HG02938 (cell line): ENCODE measurements around the gene TMEM44.

Experiments
- ATAC-seq: cut with Tn5 transposase; IDR thresholded peaks from one replicate; pipeline ENCODE4 v1.9.1; 2021; ENCODE audit warnings: mild to moderate bottlenecking, moderate library complexity; ENCODE audit not compliant: unreplicated experiment

TMEM44 gene

DNA sequence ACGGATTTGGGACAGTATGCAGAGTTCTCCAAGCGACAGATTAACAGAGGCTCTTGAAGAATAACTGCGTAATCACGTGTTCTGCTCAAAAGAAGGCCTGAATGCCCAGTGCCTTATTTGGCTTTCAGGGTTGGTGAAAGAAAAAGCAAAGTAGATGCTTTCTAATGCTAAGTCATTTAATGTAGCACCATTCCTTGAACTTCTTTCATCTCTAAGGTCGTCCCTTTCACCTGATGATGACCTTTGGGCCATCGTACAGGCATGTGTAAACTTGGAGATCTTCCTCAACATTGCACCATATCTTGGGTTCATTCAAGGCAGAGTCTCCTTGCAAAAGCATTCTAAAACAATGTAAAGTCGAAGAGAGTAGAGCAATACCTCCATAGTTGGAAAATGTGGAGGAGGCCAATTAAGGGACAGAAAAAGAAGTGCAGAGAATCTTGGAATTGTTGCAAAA, 48.9 kb downstream of the TMEM44 start:
- ATAC-seq, result no peak

DNA sequence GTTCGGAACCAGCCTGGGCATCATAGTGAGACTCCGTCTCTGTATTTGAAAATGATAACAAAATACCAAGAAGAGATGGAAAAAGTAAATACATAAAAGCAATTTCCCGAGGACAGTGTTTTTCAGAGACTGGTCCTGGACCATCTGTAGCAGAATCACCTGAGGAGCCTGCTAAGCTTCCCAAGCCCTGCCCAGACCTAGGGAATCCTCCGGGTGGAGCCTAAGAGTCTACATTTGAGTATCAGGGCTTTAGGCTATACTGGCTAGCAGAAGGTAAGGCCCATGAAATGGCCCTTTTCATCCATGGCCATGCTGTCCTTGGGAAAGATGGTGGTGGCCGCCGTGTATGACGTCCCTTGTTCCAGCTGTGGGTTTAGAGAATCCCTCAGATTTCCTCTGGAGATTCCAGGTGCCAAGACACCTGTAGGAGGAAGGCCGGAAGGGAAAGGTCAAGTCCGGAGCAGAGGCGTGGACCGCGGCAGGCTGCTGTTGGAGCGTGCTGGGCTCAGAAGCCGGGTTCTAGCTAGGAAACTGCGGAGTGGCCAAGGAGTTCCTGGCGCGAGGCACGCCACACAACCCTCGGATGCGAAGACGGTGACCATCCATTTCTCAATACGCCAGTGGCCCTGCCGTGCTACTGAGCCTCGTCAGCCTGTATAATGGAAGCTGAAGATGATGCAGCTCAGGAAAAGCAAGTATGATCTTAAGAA, 50.9 kb downstream of the TMEM44 start:
- ATAC-seq, result no peak

DNA sequence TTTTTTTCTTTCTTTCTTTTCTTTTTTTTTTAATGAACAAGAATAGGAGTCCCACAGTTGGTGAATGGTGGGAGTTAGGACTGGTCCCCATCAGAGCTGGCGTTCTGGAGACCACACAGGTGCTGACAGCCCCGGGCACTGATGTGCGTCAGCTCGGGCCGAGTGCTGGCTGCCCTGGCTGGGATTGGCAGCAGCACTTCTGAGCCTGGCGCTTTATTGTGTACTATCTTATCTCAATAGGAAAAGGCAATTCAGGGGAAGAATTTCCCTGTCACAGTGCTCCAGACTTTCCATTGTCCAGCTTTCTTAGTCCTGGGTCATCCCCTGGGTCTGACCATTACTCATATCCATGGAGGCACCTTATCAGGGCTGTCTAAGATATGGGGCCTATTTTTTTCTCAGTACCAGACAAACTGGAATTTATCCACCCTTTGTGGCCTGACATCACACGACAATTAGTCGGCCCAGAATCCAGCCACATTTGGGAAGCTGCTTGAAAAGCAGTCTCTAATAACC, 54.1 kb downstream of the TMEM44 start:
- ATAC-seq, result no peak

DNA sequence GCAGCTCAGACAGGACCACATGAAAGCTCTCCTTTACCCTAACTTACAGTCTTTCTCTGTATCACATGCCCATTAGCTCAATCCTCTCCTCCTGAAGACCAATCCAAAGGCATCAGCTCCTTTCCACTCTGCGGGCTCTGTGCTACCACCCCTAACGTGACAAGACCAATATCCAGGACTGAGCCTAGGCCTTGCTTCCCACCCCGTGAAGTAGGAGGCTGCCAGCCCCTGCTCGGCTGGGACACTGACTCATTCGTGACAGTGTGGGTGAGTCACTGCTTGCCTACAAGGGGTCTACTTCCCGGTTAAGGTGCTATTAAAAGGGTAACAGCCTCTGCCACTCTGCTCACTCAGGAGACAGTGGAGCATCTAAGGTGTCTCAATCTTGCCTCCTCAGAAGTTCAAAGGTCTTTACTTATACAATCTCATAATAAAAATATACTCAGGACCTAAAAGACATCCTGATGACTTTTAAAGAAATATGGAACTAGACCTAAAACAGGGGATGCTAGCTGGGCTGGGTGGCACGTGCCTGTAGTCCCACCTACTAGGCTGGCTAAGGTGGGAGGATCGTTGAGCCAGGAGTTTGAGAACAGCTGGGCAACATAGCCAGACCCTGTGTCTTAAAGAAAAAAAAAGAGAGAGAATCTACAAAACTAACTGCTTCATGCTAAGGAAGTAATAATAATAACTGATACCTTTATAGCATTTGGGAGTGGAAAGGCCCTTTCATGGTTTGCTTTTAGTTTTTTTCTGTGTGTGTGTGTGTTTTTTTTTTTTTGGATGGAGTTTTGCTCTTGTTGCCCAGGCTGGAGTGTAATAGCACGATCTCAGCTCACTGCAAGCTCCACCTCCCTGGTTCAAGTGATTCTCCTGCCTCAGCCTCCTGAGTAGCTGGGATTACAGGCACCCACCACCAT, 55.0 kb downstream of the TMEM44 start:
- ATAC-seq, result no peak

DNA sequence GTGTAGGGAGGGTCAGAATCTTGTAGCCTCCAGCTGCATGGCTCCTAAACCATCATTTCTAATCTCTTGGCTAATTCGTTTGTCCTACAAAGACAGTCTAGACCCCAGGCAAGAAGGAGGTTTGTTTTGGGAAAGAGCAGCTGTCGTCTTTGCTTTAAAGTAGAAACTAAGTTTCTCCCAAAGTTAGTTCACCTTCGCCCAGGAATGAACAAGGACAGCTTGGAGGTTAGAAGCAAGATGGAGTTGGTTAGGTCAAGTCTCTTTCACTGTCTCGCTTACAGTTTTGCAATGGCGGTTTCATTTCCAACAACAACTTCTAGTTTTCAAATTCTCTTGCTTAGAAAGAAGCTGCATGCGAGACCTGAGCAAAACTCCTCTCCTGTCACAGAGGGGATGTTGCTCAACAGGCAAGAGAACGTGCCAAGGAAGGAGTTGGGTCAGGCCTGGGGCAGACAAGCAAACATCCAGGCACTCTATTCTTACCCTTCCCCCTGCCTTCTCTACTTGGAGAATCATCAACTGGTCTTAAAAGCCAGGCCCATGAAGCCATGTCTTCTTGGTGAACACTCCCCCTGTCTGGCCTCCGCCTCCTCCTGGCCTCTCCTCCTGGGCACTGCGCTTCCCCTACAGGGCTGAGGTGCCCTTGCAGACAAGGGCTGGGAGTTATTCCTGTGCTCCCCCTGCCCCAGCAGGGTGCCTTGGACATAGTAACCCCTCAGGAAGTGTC, 57.6 kb downstream of the TMEM44 start:
- ATAC-seq, result no peak

DNA sequence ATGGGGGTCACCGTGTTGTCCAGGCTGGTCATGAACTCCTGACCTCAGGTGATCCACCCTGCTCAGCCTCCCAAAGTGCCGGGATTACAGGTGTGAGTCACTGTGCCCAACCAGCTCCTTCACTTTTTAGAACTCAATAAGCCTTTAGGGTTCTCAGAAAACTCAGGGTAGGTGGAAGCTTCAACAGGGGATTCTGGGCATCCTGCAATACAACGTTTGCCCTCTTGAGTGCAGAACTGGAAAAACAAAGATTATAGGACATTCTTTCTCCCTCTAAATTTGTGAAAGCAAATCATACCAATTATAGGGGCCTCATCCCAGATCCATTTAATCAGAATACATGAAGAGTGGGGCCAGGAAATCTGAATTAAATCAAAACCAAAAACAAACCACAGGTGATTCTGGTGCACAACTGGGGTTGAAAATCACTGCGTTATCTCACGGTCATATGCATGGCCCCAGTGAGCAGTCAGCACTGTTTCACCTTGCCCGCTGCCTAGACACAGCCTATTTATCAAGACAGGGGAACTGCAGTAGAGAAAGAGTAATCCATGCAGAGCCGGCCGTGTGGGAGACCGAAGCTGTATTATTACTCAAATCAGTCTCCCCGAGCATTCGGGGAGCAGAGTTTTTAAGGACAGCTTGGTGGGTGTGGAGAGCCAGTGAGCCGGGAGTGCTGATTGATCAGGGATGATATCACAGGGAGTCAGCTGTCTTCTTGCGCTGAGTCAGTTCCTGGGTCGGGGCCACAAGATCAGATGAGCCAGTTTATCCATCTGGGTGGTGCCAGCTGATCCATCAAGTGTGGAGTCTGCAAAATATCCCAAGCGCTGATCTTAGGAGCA, 58.4 kb downstream of the TMEM44 start:
- no peak for ATAC-seq

DNA sequence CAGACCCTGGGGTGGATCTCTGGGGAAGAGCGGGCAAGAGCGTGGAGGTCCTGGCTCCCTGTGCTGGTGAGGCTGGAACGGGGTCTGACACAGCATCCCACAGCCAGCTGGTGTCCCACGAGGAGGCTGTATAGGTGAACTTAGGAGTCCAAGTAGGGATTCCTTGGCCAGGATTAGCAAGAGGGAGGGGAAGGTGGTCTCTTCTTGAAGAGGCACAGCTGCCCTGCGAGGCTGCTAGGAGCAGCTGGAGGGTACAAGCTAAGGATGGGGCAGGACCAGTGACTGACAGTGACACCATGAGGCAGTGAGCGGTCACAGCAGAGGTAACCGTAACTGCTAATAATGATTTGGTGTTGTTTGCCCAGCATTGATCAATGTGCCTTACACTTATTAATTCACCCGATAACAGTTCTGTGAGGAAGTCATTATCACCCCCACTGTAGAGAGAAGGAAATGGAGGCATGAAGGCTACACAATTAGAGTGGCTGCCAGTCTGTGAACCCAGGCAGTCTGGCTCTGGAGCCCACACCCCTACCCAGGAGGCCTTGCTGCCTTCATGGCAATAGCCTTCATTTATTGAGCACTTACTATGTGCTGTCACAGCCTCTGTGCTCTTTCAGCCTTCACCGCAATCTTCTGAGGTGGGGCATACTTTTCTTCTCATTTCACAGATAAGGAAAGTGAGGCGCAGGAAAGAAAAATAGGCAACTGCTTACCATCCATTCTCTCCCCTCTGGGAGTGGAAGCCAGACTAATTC, 59.4 kb downstream of the TMEM44 start:
- no peak for ATAC-seq

DNA sequence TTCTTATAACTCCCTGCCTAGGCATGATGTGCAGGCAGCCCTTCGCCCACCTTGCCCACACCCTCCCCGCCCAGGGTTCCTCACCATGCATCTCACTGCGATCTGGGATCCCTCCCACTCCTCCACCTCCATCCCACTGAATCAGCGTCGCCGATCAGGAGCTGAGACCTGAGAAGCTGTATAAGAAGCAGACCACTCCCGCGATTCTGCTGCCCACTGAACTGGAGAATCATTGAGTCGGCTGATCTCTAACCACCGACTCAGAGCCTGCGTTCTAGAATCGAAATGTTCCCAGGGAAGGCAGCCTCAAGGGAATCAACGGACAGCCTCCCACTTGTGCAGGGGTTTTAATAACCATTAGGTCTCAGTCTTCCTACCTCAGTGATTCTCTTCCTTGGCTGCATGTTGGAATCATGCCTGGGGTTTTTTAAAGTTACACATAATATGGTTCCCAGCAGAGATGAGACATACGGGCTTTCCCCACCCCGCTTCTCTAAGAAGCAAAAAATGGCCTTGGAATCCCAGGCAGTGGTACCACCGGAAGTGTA, 60.2 kb downstream of the TMEM44 start:
- ATAC-seq, result no peak

DNA sequence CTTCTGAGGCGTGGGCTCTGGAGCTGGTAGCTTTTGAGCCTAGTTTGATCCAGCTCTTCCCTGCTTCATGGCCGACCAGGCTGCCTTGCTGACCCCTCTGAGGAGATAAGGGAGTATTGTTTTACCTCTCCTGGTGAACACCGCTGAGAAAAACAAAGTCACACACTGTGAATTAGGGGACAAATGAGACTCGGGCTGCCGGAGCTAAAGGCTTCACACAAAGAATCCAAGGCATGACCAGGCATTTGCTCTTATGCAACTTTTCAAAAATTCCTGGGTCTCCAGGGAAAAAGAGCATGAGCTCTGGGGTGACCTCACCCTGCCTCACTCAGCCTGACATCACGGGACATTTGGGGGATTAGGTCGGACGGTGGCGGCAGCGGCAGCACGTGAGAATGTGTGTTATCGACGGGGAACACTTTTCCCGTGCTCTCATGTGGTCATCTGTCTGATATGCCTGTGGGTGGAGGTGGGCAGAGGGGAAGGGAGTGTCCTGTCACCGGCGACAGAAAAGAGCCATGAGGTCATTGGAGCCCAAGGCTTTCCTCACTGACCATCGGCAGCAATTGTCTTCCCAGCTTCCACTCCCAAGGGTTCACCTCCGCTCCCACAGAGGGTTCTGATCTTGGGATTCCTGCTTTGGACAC, 61.0 kb downstream of the TMEM44 start:
- no peak for ATAC-seq

DNA sequence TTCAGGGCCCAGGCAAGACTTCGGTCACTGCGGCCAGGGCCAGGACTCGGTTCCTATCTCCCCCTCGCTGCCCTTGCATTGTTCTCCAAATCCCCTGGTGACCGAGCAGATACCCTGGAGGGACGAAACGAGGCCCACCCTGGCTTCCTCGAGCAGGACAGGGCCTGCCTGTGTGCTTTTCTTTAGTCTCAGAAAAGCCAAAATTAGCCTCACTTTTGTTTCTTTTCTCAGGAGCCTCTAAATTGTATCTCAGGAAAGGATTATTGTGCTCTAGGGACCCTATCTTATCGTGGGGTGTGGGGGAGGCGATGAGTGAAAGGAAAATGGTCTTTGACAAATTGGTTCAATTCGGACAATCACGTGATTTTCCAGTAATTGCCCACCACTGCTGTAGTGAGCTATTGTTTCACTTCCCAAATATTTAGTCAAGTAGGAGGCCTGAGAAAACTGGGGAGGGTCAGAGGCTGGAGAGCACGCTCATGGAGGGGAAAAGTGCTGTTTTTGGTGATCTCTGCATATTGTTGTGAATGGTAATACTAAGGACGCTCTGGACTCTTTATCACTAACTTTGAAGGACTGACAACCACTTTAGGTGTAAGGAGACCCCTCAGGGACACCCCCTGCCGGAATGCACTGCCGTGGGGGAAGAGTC, 61.6 kb downstream of the TMEM44 start:
- no peak for ATAC-seq

DNA sequence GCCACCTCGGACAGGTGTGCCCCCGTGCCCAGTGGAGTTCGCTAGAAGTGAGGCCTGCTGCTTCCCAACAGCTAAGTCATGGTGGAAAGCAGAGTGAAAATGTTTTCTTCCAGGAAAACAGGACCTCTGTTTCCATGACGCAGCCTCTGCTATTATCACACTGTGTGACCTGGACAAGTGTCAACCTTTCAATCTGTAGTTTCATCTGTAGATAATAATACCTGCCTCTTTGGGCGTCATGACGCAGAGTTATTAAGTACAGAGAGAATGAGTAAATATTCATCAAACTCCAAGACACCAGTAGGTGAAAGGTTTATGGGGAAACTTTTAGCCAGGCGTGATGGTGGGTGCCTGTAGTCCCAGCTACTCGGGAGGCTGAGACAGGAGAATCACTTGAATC, 62.3 kb downstream of the TMEM44 start:
- no peak for ATAC-seq

DNA sequence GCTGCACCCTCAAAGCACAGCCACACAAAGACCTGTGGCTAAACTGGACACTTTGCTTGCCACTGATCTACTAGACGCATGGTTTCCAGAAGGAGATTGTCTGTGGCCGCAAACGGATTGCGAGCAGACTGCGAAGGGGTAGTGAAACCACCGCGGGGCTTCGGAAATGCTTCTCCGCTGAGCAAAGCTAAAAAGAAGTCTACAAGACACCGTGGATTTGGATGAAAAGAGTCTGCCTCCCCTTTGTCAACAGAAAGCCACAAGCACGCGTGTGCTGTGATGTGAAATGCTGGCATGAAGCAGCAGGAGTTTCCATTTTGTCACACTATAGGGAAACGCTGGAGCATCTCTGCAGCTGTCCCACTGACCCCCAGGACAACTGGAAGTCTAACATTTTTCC, 63.0 kb downstream of the TMEM44 start:
- no peak for ATAC-seq

DNA sequence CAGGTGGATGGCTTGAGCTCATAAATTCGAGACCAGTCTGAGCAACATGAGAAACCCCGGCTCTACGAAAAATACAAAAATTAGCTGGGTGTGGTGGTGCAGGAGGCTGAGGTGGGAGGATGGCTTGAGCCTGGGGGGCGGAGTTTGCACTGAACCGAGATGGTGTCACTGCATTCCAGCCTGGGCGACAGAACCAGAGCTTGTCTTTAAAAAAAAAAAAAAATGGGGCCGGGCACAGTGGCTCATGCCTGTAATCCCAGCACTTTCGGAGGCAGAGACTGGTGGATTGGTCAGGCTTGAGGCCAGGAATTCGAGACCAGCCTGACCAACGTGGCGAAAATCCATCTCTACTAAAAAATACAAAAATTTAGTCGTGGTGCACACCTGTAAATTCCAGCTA, 64.0 kb downstream of the TMEM44 start:
- no peak for ATAC-seq

DNA sequence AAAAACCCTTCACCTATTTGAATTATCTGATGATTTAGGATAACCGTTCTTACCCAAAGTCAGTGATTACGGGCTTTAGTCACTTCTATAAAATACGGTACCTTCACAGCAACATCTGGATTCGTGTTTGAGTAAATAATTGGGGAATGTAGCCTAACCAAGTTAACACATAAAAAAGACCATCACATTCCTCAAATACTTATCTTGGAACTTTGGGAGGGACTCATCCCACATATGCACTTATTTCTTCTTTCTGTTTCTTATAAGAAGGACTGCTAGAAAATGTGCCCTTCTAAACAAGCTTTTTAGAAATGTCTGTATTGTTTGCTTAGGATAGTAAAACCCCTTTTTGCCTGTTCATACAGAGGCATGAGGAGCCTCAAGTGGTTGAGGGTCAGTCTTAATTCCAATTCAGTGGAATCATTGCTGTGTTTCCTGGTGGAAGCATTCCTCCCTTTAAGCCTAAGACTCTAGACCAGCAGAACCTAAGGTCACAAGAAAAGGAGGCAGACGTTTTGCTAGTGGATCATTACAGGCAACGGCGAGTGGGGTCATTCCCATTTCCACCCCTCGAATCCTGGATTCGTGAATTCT, 67.5 kb downstream of the TMEM44 start:
- ATAC-seq, result no peak

DNA sequence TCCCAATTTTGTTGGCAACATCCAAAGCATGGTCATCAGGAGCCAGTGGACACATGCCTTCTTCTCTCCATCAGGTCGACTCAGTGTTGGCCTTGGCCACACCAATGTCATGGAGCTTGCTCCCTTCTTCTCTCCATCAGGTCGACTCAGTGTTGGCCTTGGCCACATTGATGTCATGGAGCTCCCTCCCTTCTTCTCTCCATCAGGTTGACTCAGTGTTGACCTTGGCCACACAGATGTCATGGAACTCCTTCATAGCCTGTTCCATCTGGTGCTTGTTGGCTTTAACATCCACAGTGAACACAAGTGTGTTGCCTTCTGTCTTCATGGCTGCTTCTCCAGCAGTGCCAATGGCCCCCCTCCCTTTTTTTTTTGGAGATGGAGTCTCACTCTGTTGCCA, 70.2 kb downstream of the TMEM44 start:
- ATAC-seq, result no peak

DNA sequence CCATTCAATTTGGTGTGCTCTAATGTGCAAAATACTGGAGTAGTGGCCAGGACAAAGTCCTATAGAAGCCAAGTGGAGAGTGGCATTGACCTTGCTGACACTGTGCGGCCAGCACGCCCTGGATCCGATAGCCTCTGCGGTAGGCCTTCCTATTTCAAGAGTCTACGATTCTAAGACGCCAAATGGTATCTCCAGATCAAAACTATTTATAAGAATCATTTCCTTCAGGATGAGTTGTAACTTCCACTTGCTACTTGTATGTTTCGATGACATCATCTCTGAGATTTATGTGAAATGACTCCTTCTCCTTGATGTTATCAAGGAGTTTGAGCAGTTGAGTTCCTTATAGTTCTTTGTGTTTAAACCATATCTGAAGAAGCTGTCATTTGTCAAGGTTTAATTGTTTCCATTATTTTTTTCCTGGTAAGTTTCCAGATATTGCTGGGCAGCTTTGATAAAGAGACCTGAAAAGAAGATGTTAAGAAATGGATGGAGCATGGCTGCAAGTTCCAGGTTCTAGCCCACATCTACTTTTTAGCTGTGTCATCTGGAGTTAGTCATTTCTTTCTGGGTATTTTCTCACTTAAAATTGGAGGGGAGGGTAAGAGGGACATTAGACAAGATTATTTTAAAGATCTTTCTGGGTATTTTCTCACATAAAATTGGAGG, 71.8 kb downstream of the TMEM44 start:
- no peak for ATAC-seq

DNA sequence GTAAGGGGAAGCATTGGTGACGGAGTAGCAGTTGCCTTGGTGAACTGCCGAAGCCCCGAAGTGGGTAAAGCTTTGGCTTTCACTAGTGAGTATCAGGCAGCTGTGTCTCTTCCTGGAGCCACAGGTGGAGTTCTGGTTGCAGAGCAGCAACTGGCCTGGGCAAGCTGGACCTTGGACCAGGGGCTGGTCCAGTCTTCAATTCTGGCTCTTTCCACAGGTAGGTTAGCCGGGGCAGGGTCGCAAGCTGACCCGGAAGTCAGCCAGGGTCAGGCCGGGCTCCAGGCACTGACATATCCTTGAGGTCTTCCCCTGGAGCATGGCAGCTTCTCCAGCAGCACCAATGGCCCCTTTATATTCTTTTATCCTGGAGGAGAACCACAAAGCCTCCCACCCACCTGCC, 73.2 kb downstream of the TMEM44 start:
- ATAC-seq, result no peak
